Measurements from ENCODE around the gene SEMA6A. TPM values are rescaled to one million over a fixed set of nuclear protein-coding genes. Genes with fewer than 3 reads are reported as not detected.

Gene SEMA6A
- total and polyA plus RNA-seq, 9 of the 15 experiments (the other 6 are each of a cell fraction or from before 2014, with no cell fraction given), result 0.04 to 0.42 (median 0.18) TPM; not detected in 5

DNA sequence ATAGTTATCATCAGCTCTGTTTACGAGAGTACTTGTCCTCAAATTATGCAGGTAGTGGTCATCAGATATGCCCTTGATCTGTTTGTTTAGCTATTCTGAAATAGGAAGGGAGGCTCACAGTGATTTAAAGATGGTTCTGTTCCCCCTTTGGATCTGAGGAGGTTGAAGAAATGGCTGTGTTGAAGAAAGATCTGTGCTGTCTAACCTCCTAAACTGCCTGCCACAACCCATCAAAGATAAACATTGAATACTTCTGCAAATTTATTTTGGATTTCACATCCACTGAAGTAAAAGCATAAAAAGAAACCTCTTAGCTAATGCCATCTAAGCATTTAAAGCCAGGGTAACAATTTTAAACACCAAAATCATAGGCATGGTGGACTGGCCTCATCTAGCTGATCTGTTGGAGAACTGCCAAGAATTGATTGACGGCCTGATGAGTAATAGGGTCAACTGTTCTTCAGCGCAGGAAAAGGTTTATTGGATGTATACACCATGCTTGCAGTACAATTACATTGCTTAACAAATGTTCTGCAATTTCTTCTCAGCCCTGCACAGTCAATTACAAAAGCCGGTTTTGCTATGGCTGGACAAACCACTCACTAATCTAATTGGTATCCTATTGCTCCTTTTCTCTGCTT lies 97.6 kb downstream of the SEMA6A start:
- DNase-seq (ENCODE audit: extremely low read depth in 1 of 4, low spot score in 3 of 4) (no peak), FAIRE-seq (no peak), ATAC-seq (no peak)
- Histone ChIP-seq H3K4me2 (ENCODE audit: insufficient read depth, low read length) (no peak overlapping the region), H3K79me2 (ENCODE audit: control insufficient read depth, insufficient read depth, low read length) (no peaks in the 10 kb centered on the region), H3K36me3 (ENCODE audit: control insufficient read depth, insufficient read depth, low read length) (no peaks in the 10 kb centered on the region), H3K4me1 (replicated peaks in 1 of 2; ENCODE audit: control insufficient read depth in 2 of 2, insufficient read depth in 2 of 2, low read length in 2 of 2) (no peaks in the 10 kb centered on the region), H3K27me3 (ENCODE audit: control insufficient read depth in 2 of 2, insufficient read depth in 2 of 2, low read length in 2 of 2) (no peaks in the 10 kb centered on the region), H3K9ac (ENCODE audit: insufficient read depth in 1 of 2, low read depth in 2 of 2, low read length in 2 of 2) (no peak overlapping the region), H3K9me3 (replicated peaks; ENCODE audit: control insufficient read depth, insufficient read depth, low read depth, low read length) (no peaks in the 10 kb centered on the region), H2AFZ (ENCODE audit: low read depth, low read length) (no peak overlapping the region), H4K20me1 (replicated peaks; ENCODE audit: control insufficient read depth, insufficient read depth, low read length) (no peaks in the 10 kb centered on the region), H3K27ac (ENCODE audit: extremely low read depth, low read depth, low read length) (no peak overlapping the region), H3K9me1 (ENCODE audit: control insufficient read depth, insufficient read depth, low read length) (no peaks in the 10 kb centered on the region), H3K4me3 (no peak overlapping the region)
- in situ Hi-C loops (cut with MboI), result no loop called here
- WGBS (ENCODE audit: insufficient coverage, low coverage, missing lambda C conversion rate), result 2% methylated on average over 4 of the region's 4 CpGs
- no TSS peak for BruUV-seq (replicated peaks)
- ChIA-PET CTCF (ENCODE audit: low intra/inter-chr PET ratio) (no interaction called here), POLR2A (no interaction called here)
- intact Hi-C loops (cut with micrococcal nuclease), result no loop called here
- TF ChIP-seq, protein P1, sequence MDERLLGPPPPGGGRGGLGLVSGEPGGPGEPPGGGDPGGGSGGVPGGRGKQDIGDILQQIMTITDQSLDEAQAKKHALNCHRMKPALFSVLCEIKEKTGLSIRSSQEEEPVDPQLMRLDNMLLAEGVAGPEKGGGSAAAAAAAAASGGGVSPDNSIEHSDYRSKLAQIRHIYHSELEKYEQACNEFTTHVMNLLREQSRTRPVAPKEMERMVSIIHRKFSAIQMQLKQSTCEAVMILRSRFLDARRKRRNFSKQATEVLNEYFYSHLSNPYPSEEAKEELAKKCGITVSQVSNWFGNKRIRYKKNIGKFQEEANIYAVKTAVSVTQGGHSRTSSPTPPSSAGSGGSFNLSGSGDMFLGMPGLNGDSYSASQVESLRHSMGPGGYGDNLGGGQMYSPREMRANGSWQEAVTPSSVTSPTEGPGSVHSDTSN (CRISPR knock-in tag; IDR thresholded peaks at IDR 0.05; ENCODE audit: low read depth), result no peak
- TF ChIP-seq, protein P1 (tag; conservative IDR thresholded peaks at IDR 0.05; ENCODE audit: low read depth), result 0 out of 2 replicates have a peak, but pooled peaks have one; percentile 18
- TF ChIP-seq MEIS2 (IDR thresholded peaks at IDR 0.05; ENCODE audit: partially characterized antibody) (peak; percentile 66), NR2F6 (CRISPR knock-in tag; IDR thresholded peaks at IDR 0.05) (no peak), NFIC (IDR thresholded peaks at IDR 0.05) (peak; percentile 83), HMG20A (CRISPR knock-in tag; conservative IDR thresholded peaks at IDR 0.05) (no peak)
- TF ChIP-seq, protein P2, sequence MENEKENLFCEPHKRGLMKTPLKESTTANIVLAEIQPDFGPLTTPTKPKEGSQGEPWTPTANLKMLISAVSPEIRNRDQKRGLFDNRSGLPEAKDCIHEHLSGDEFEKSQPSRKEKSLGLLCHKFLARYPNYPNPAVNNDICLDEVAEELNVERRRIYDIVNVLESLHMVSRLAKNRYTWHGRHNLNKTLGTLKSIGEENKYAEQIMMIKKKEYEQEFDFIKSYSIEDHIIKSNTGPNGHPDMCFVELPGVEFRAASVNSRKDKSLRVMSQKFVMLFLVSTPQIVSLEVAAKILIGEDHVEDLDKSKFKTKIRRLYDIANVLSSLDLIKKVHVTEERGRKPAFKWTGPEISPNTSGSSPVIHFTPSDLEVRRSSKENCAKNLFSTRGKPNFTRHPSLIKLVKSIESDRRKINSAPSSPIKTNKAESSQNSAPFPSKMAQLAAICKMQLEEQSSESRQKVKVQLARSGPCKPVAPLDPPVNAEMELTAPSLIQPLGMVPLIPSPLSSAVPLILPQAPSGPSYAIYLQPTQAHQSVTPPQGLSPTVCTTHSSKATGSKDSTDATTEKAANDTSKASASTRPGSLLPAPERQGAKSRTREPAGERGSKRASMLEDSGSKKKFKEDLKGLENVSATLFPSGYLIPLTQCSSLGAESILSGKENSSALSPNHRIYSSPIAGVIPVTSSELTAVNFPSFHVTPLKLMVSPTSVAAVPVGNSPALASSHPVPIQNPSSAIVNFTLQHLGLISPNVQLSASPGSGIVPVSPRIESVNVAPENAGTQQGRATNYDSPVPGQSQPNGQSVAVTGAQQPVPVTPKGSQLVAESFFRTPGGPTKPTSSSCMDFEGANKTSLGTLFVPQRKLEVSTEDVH (IDR thresholded peaks at IDR 0.05; ENCODE audit: low read depth, partially characterized antibody), result no peak
- TF ChIP-seq, protein P3, sequence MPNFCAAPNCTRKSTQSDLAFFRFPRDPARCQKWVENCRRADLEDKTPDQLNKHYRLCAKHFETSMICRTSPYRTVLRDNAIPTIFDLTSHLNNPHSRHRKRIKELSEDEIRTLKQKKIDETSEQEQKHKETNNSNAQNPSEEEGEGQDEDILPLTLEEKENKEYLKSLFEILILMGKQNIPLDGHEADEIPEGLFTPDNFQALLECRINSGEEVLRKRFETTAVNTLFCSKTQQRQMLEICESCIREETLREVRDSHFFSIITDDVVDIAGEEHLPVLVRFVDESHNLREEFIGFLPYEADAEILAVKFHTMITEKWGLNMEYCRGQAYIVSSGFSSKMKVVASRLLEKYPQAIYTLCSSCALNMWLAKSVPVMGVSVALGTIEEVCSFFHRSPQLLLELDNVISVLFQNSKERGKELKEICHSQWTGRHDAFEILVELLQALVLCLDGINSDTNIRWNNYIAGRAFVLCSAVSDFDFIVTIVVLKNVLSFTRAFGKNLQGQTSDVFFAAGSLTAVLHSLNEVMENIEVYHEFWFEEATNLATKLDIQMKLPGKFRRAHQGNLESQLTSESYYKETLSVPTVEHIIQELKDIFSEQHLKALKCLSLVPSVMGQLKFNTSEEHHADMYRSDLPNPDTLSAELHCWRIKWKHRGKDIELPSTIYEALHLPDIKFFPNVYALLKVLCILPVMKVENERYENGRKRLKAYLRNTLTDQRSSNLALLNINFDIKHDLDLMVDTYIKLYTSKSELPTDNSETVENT (CRISPR knock-in tag; IDR thresholded peaks at IDR 0.05), result no peak
- TF ChIP-seq, protein P4, sequence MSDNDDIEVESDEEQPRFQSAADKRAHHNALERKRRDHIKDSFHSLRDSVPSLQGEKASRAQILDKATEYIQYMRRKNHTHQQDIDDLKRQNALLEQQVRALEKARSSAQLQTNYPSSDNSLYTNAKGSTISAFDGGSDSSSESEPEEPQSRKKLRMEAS (CRISPR knock-in tag; IDR thresholded peaks at IDR 0.05), result no peak
- TF ChIP-seq, protein P5, sequence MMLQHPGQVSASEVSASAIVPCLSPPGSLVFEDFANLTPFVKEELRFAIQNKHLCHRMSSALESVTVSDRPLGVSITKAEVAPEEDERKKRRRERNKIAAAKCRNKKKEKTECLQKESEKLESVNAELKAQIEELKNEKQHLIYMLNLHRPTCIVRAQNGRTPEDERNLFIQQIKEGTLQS (IDR thresholded peaks at IDR 0.05), result peak; percentile 31; the same call in 1 of the 2 replicates
- TF ChIP-seq, protein P5 (CRISPR knock-in tag; conservative IDR thresholded peaks at IDR 0.05), result no peak
- TF ChIP-seq, protein P6, sequence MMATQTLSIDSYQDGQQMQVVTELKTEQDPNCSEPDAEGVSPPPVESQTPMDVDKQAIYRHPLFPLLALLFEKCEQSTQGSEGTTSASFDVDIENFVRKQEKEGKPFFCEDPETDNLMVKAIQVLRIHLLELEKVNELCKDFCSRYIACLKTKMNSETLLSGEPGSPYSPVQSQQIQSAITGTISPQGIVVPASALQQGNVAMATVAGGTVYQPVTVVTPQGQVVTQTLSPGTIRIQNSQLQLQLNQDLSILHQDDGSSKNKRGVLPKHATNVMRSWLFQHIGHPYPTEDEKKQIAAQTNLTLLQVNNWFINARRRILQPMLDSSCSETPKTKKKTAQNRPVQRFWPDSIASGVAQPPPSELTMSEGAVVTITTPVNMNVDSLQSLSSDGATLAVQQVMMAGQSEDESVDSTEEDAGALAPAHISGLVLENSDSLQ (IDR thresholded peaks at IDR 0.05), result peak; percentile 83

Data from K562 (cell line).